Left lung (tissue), 10 donors: Measurements from ENCODE around the gene TRIM28. TPM values are rescaled to one million over a fixed set of nuclear protein-coding genes. Genes with fewer than 3 reads are reported as not detected.
"Not testable (repeated sequence)": the region's sequence is repeated elsewhere in the genome, so short reads cannot be mapped to it uniquely, and the experiment has no call there.

Experiments
- ATAC-seq: fragments of 200-7000 bp; cut with Tn5 transposase; one replicate; pipeline ENCODE4 v1.9.1; 2020; ENCODE audit warnings: moderate library complexity
- DNase-seq, 4 donors: peaks; one replicate each; pipeline ENCODE4 v3.0.0-alpha.2; 2013 to 2020
- H3K27ac ChIP-seq, 2 donors: fragments of 200-600 bp; sonication (generic) in 1 of 2; one replicate each; pipeline versions ENCODE4 v1.5.0 to v1.8.0; 2020 to 2021
- H3K27me3 ChIP-seq, 2 donors: fragments of 200-600 bp; sonication (generic) in 1 of 2; one replicate each; pipeline versions ENCODE4 v1.5.0 to v1.8.0; 2020 to 2021
- H3K36me3 ChIP-seq, 2 donors: fragments of 200-600 bp; sonication (generic) in 1 of 2; one replicate each; pipeline versions ENCODE4 v1.5.0 to v1.8.0; 2020 to 2021
- H3K4me1 ChIP-seq, 2 donors: fragments of 200-600 bp; one replicate each; pipeline ENCODE4 v1.8.0; 2021
- H3K4me3 ChIP-seq, 2 donors: fragments of 200-600 bp; sonication (generic) in 1 of 2; one replicate each; pipeline versions ENCODE4 v1.5.0 to v1.8.0; 2020 to 2021; ENCODE audit warnings: mild to moderate bottlenecking in 1 of 2
- H3K9me3 ChIP-seq, 2 donors: fragments of 200-600 bp; sonication (generic) in 1 of 2; one replicate each; pipeline versions ENCODE4 v1.5.0 to v1.8.0; 2020 to 2021
- intact Hi-C, 2 donors: fragments of 100-400 bp; cut with DNase I; formaldehyde crosslinking; loops; one replicate each; pipeline versions ENCODE4 v1.11.2 to v1.14.2; 2022
- polyA plus RNA-seq, 6 donors: library from polyadenylated mRNA; unstranded; fragments of 120-200 nt; gene quantifications; one replicate each; pipeline ENCODE4 v1.2.1, GENCODE V29; 2013; ENCODE audit not compliant: insufficient read length in 6 of 6
- total RNA-seq, 2 donors: library from RNA; stranded (reverse); fragmentation: NEBNext Ultra II Directional; extraction: Animal tissue kit (Norgen Biotek cat#: 25700); gene quantifications; one replicate each; pipeline ENCODE4 v1.2.1, GENCODE V29; 2021
- TF ChIP-seq, protein P1 (sequence below), 2 donors: fragments of 200-600 bp; sonication (generic) in 1 of 2; IDR thresholded peaks; one replicate each; pipeline versions ENCODE4 v1.5.0 to v1.8.0; 2021; ENCODE audit warnings: antibody characterized with exemption in 2 of 2
- donor health status: DM: no; HTN: yes; CAD: no.
- donor health status: DM: no; HTN: no; CAD: no.

The TRIM28 gene
- total and polyA plus RNA-seq, 8 donors: 231 to 689 (median 613) TPM

DNA sequence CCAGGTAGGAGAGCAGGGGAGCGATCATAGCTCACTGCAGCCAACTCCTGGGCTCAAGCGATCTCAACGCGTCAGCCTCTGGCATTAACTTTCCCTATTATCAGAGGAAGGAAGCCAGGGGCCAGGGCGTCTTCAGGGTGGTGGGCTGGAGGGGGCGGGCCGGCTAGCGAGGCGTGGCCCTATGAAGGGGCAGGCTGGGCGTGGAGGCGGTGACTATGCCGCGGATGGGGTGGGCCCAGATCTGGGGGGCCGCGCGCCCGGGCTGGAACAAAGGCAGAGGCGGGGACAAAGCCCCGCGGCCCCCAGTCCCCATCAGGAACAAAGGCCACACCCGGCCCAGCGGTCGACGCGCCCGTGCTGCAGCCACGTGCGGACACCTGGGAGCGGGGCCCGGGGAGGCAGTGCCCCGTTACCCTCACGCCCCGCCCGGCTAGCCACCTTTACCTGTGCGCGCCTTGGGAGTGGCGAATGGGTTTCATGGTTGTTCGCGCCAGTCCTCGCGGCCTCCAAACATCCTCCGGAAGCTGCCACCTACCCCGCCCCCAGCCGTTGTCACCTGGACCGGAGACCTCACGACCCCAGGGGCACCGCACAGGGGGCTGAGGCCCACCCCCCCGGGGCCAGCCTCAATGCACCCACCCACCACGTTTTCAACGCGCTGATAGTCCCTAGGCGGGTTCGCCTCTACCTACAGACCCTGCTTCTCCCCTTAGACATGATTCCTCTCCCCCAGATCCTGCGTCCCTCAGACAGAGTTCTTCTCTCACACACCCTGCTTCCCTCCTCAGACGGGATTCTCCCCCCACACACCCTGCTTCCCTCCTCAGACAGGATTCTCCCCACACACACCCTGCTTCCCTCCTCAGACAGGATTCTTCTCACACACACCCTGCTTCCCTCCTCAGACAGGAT, 5.4 kb upstream of the TRIM28 start:
- Histone ChIP-seq H3K4me3 (peak overlapping the region; percentile 24 to 35), H3K27me3 (peaks cover 6 to 19% of the 10 kb centered on the region in 2 donors), H3K36me3 (no peaks in the 10 kb centered on the region), H3K4me1 (peaks cover 9 to 19% of the 10 kb centered on the region in 2 donors), H3K9me3 (no peaks in the 10 kb centered on the region), H3K27ac (peak overlapping the region in 1 of 2 donors; percentile 33)
- DNase-seq (peak in 2 of 4 donors; percentile 65 to 88), ATAC-seq (peak; percentile 90)
- TF ChIP-seq, protein P1, sequence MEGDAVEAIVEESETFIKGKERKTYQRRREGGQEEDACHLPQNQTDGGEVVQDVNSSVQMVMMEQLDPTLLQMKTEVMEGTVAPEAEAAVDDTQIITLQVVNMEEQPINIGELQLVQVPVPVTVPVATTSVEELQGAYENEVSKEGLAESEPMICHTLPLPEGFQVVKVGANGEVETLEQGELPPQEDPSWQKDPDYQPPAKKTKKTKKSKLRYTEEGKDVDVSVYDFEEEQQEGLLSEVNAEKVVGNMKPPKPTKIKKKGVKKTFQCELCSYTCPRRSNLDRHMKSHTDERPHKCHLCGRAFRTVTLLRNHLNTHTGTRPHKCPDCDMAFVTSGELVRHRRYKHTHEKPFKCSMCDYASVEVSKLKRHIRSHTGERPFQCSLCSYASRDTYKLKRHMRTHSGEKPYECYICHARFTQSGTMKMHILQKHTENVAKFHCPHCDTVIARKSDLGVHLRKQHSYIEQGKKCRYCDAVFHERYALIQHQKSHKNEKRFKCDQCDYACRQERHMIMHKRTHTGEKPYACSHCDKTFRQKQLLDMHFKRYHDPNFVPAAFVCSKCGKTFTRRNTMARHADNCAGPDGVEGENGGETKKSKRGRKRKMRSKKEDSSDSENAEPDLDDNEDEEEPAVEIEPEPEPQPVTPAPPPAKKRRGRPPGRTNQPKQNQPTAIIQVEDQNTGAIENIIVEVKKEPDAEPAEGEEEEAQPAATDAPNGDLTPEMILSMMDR (IDR thresholded peaks at IDR 0.05): no peak
- intact Hi-C loops: no loop called here

- Histone ChIP-seq H3K27me3 (peaks cover 6 to 19% of the 10 kb centered on the region in 2 donors), H3K4me1 (peaks cover 9 to 20% of the 10 kb centered on the region in 2 donors)
- DNase-seq, H3K9me3 ChIP-seq, ATAC-seq, H3K36me3 ChIP-seq, intact Hi-C loops, H3K4me3 ChIP-seq, H3K27ac ChIP-seq: not testable (repeated sequence)
Measured at GRCh38 chr19:58539169-58539559, 4.7 kb upstream of the TRIM28 start.

DNA sequence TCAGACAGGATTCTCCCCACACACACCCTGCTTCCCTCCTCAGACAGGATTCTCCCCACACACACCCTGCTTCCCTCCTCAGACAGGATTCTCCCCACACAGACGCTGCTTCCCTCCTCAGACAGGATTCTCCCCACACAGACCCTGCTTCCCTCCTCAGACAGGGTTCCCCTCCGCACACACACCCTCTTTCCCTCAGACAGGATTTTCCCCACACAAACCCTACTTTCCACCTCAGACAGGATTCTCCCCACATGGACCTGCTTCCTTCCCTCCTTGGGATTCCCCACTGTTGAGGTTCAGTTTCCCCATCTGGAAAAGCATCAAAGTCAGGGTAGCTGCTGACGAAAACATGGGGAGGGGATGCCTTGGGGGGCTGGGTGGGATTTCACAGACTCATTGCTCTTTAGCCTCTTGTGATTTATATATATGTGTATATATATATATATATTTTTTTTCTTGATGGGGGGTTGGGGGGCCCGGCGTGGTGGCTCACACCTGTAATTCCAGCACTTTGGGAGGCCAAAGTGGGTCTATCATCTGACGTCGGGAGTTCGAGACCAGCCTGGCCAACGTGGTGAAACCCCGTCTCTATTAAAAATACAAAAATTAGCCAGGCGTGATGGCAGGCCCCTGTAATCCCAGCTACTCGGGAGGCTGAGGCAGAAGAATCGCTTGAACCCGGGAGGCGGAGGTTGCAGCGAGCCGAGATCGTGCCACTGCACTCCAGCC, 1.1 kb upstream of the TRIM28 start:
- ATAC-seq, DNase-seq, intact Hi-C loops, H3K9me3 ChIP-seq: not testable (repeated sequence)
- peak overlapping the region in 1 of 2 donors; percentile 96 for H3K4me3 ChIP-seq
- peaks cover 6 to 11% of the 10 kb centered on the region in 2 donors for H3K27me3 ChIP-seq
- H3K36me3 ChIP-seq: peaks cover 0 to 16% of the 10 kb centered on the region in 2 donors
- peaks cover 21 to 43% of the 10 kb centered on the region in 2 donors for H3K4me1 ChIP-seq
- H3K27ac ChIP-seq: peak overlapping the region; percentile 95 to 100

- TF ChIP-seq, protein P1 (IDR thresholded peaks at IDR 0.05): no peak
- ATAC-seq: peak; percentile 16
- DNase-seq: peak in 1 of 4 donors; percentile 83
- peaks cover 0 to 36% of the 10 kb centered on the region in 2 donors for H3K36me3 ChIP-seq
- no peaks in the 10 kb centered on the region for H3K9me3 ChIP-seq
- intact Hi-C loops: no loop called here
- H3K27me3 ChIP-seq: no peaks in the 10 kb centered on the region
- H3K4me3 ChIP-seq: peak overlapping the region; percentile 85 to 96
- H3K4me1 ChIP-seq: peaks cover 12 to 32% of the 10 kb centered on the region in 2 donors
- peak overlapping the region; percentile 95 to 100 for H3K27ac ChIP-seq
Measured at GRCh38 chr19:58544591-58545285, 874 bp downstream of the TRIM28 start.

DNA sequence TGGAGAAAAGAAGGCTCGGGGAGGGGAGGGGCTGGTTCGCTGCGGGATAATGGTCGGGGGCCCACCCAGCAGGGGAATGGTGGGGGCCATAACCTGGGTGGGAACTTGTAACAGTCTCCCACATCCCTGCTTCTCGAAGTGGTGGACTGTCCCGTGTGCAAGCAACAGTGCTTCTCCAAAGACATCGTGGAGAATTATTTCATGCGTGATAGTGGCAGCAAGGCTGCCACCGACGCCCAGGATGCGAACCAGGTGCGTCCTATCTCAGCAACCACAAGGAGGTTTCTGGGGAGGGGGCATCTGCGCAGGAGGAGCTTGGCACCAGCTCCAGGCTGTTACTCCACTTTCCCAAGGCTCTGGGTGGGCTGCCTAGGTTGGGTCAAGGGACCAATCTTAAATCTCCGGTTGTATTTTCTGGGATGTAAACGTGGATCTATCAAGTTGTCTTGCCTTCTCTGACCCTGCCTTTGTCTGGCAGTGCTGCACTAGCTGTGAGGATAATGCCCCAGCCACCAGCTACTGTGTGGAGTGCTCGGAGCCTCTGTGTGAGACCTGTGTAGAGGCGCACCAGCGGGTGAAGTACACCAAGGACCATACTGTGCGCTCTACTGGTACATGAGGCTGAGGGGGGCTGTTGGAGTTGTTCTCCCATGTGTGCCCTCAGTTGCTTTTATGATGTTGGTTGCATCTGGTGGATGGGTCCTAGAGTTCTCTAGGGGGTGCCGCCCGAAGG, 1.6 kb downstream of the TRIM28 start:
- Histone ChIP-seq H3K4me3 (peak overlapping the region; percentile 85 to 96), H3K9me3 (no peaks in the 10 kb centered on the region), H3K27me3 (no peaks in the 10 kb centered on the region), H3K36me3 (peaks cover 0 to 43% of the 10 kb centered on the region in 2 donors), H3K4me1 (peaks cover 12 to 32% of the 10 kb centered on the region in 2 donors), H3K27ac (peak overlapping the region; percentile 95 to 100)
- TF ChIP-seq, protein P1 (IDR thresholded peaks at IDR 0.05): no peak
- intact Hi-C loops: no loop called here
- ATAC-seq (no peak), DNase-seq (no peak)
